ENCODE measurements around the gene CNTN1. TPM values are rescaled to one million over a fixed set of nuclear protein-coding genes. Genes with fewer than 3 reads are reported as not detected.

Gene CNTN1
- total and polyA plus RNA-seq, 10 of the 15 experiments (the other 5 are each of a cell fraction or from before 2014, with no cell fraction given): 0.06 to 0.14 TPM; not detected in 8

GRCh38 chr12:40770781-40771180 is 78.5 kb downstream of the CNTN1 start:
- Histone ChIP-seq H3K4me1 (ENCODE audit: control insufficient read depth, insufficient read depth, low read length) (no peaks in the 10 kb centered on the region), H3K27me3 (replicated peaks in 1 of 2; ENCODE audit: control insufficient read depth in 2 of 2, insufficient read depth in 2 of 2, low read length in 1 of 2) (no peaks in the 10 kb centered on the region), H3K9ac (ENCODE audit: control insufficient read depth, insufficient read depth, low read length) (no peak overlapping the region), H3K9me3 (replicated peaks; ENCODE audit: control insufficient read depth, insufficient read depth, low read length) (no peaks in the 10 kb centered on the region), H3K27ac (ENCODE audit: control insufficient read depth, insufficient read depth) (no peak overlapping the region), H3K79me2 (ENCODE audit: control insufficient read depth, insufficient read depth, low read length) (no peaks in the 10 kb centered on the region), H4K20me1 (ENCODE audit: control insufficient read depth, insufficient read depth) (no peaks in the 10 kb centered on the region), H3K4me2 (ENCODE audit: control insufficient read depth, insufficient read depth) (no peak overlapping the region), H3K4me3 (no peak overlapping the region), H3K36me3 (ENCODE audit: control insufficient read depth in 2 of 2, insufficient read depth in 2 of 2, low read length in 1 of 2) (no peaks in the 10 kb centered on the region), H2AFZ (ENCODE audit: control insufficient read depth, low read depth, low read length) (no peak overlapping the region)
- no peak for TF ChIP-seq SRF (IDR thresholded peaks at IDR 0.05; ENCODE audit: low read depth in 2 of 2, low read length in 2 of 2)
- no peak for TF ChIP-seq BCL11A (IDR thresholded peaks at IDR 0.05; ENCODE audit: low read depth, low read length)
- TF ChIP-seq RELB (IDR thresholded peaks at IDR 0.05; ENCODE audit: low read depth): peak; percentile 52; the same call in 1 of the 2 replicates
- TF ChIP-seq MYC (IDR thresholded peaks at IDR 0.05; ENCODE audit: insufficient read depth, insufficient read length, insufficient replicate concordance, low read length, severe bottlenecking): no peak
- DNase-seq (ENCODE audit: low read depth, low spot score) (no peak), ATAC-seq (peak; percentile 70), FAIRE-seq (no peak)
- BruUV-seq (replicated peaks): no TSS peak
- in situ Hi-C loops (cut with MboI) (no loop called here), intact Hi-C loops (cut with micrococcal nuclease; ENCODE audit: unreplicated experiment) (no loop called here)
- WGBS (ENCODE audit: insufficient coverage, insufficient replicate concordance, low lambda C conversion rate, missing lambda C conversion rate): 29% methylated on average over 2 of the region's 2 CpGs
- POLR2A ChIA-PET: no interaction called here
- CTCF ChIA-PET: no interaction called here
- RAD21 ChIA-PET (ENCODE audit: unreplicated experiment): no interaction called here
- SMC1A ChIA-PET (ENCODE audit: uncharacterized antibody, unreplicated experiment): interaction anchor here (0.6 kb wide), 1 partner anchor 133 kb away, joined by 4 read pairs; no protein-coding TSS in a partner anchor

- ATAC-seq (no peak), DNase-seq (ENCODE audit: low read depth, low spot score) (no peak), FAIRE-seq (no peak)
- ChIA-PET RAD21 (ENCODE audit: unreplicated experiment) (no interaction called here), SMC1A (ENCODE audit: uncharacterized antibody, unreplicated experiment) (no interaction called here), CTCF (no interaction called here), POLR2A (no interaction called here)
- Histone ChIP-seq H3K36me3 (ENCODE audit: control insufficient read depth in 2 of 2, insufficient read depth in 2 of 2, low read length in 1 of 2) (no peaks in the 10 kb centered on the region), H3K27me3 (replicated peaks in 1 of 2; ENCODE audit: control insufficient read depth in 2 of 2, insufficient read depth in 2 of 2, low read length in 1 of 2) (no peaks in the 10 kb centered on the region), H3K27ac (ENCODE audit: control insufficient read depth, insufficient read depth) (no peak overlapping the region), H4K20me1 (ENCODE audit: control insufficient read depth, insufficient read depth) (no peaks in the 10 kb centered on the region), H3K4me3 (no peak overlapping the region), H3K79me2 (ENCODE audit: control insufficient read depth, insufficient read depth, low read length) (no peaks in the 10 kb centered on the region), H3K4me2 (ENCODE audit: control insufficient read depth, insufficient read depth) (no peak overlapping the region), H3K9me3 (replicated peaks; ENCODE audit: control insufficient read depth, insufficient read depth, low read length) (no peaks in the 10 kb centered on the region), H2AFZ (ENCODE audit: control insufficient read depth, low read depth, low read length) (no peak overlapping the region), H3K9ac (ENCODE audit: control insufficient read depth, insufficient read depth, low read length) (no peak overlapping the region), H3K4me1 (ENCODE audit: control insufficient read depth, insufficient read depth, low read length) (no peaks in the 10 kb centered on the region)
- 25% methylated on average over 2 of the region's 2 CpGs for WGBS (ENCODE audit: insufficient coverage, insufficient replicate concordance, low lambda C conversion rate, missing lambda C conversion rate)
- in situ Hi-C loops (cut with MboI) (no loop called here), intact Hi-C loops (cut with micrococcal nuclease; ENCODE audit: unreplicated experiment) (no loop called here)
- no TSS peak for BruUV-seq (replicated peaks)
- TF ChIP-seq, protein P1, sequence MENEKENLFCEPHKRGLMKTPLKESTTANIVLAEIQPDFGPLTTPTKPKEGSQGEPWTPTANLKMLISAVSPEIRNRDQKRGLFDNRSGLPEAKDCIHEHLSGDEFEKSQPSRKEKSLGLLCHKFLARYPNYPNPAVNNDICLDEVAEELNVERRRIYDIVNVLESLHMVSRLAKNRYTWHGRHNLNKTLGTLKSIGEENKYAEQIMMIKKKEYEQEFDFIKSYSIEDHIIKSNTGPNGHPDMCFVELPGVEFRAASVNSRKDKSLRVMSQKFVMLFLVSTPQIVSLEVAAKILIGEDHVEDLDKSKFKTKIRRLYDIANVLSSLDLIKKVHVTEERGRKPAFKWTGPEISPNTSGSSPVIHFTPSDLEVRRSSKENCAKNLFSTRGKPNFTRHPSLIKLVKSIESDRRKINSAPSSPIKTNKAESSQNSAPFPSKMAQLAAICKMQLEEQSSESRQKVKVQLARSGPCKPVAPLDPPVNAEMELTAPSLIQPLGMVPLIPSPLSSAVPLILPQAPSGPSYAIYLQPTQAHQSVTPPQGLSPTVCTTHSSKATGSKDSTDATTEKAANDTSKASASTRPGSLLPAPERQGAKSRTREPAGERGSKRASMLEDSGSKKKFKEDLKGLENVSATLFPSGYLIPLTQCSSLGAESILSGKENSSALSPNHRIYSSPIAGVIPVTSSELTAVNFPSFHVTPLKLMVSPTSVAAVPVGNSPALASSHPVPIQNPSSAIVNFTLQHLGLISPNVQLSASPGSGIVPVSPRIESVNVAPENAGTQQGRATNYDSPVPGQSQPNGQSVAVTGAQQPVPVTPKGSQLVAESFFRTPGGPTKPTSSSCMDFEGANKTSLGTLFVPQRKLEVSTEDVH (IDR thresholded peaks at IDR 0.05; ENCODE audit: low read depth, partially characterized antibody): no peak
- TF ChIP-seq, protein P2, sequence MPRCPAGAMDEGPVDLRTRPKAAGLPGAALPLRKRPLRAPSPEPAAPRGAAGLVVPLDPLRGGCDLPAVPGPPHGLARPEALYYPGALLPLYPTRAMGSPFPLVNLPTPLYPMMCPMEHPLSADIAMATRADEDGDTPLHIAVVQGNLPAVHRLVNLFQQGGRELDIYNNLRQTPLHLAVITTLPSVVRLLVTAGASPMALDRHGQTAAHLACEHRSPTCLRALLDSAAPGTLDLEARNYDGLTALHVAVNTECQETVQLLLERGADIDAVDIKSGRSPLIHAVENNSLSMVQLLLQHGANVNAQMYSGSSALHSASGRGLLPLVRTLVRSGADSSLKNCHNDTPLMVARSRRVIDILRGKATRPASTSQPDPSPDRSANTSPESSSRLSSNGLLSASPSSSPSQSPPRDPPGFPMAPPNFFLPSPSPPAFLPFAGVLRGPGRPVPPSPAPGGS (IDR thresholded peaks at IDR 0.05; ENCODE audit: borderline replicate concordance, insufficient read depth, low read depth, low read length, poor library complexity, severe bottlenecking): no peak
- TF ChIP-seq EZH2 (IDR thresholded peaks at IDR 0.05; ENCODE audit: borderline replicate concordance, control insufficient read depth, low read depth, low read length) (no peak), CEBPB (IDR thresholded peaks at IDR 0.05; ENCODE audit: borderline replicate concordance in 1 of 2, low read depth in 2 of 2, low read length in 2 of 2) (no peak), YY1 (IDR thresholded peaks at IDR 0.05; ENCODE audit: low read depth, low read length) (no peak), NBN (IDR thresholded peaks at IDR 0.05) (no peak)
Observed at GRCh38 chr12:40775661-40776060, 83.4 kb downstream of the CNTN1 start.
